ENCODE data around the gene PNN.
"Not testable (repeated sequence)": the region's sequence is repeated elsewhere in the genome, so short reads cannot be mapped to it uniquely, and the experiment has no call there.

PNN gene

GRCh38 chr14:39181693-39182047 lies 6.6 kb downstream of the PNN start:
- DNase-seq, result no peak

GRCh38 chr14:39182770-39183684 lies 8.0 kb downstream of the PNN start:
- no peak for DNase-seq

GRCh38 chr14:39183685-39184003 lies 8.6 kb downstream of the PNN start:
- DNase-seq, result not testable (repeated sequence)

- DNase-seq, result no peak
These were observed 9.7 kb downstream of the PNN start for GRCh38 chr14:39184628-39185255.

- DNase-seq, result no peak
These were observed 10.4 kb downstream of the PNN start for GRCh38 chr14:39185256-39186049.

- no peak for DNase-seq
These were observed 12.0 kb downstream of the PNN start for GRCh38 chr14:39186941-39187525.

GRCh38 chr14:39203659-39204606 lies 28.9 kb downstream of the PNN start:
- no peak for DNase-seq

GRCh38 chr14:39207430-39207829 lies 32.4 kb downstream of the PNN start:
- DNase-seq, result not testable (repeated sequence)

- no peak for DNase-seq
These were observed 36.2 kb downstream of the PNN start for GRCh38 chr14:39211109-39211741.

- DNase-seq, result no peak
These were observed 37.0 kb downstream of the PNN start for GRCh38 chr14:39212034-39212433.

GRCh38 chr14:39212693-39213092 lies 37.6 kb downstream of the PNN start:
- no peak for DNase-seq

GRCh38 chr14:39217214-39217879 lies 42.3 kb downstream of the PNN start:
- no peak for DNase-seq

- DNase-seq, result no peak
These were observed 43.2 kb downstream of the PNN start for GRCh38 chr14:39218171-39218769.

- DNase-seq, result no peak
These were observed 44.0 kb downstream of the PNN start for GRCh38 chr14:39219075-39219499.

- not testable (repeated sequence) for DNase-seq
These were observed 45.4 kb downstream of the PNN start for GRCh38 chr14:39220473-39220872.

- no peak for DNase-seq
These were observed 53.0 kb downstream of the PNN start for GRCh38 chr14:39228044-39228443.

- no peak for DNase-seq
These were observed 53.6 kb downstream of the PNN start for GRCh38 chr14:39228509-39229221.

- DNase-seq, result peak; percentile 44
These were observed 54.1 kb downstream of the PNN start for GRCh38 chr14:39229222-39229543.

GRCh38 chr14:39229601-39230110 lies 54.6 kb downstream of the PNN start:
- DNase-seq, result no peak
